Measurements from ENCODE around the gene POU3F2. TPM values are rescaled to one million over a fixed set of nuclear protein-coding genes. Genes with fewer than 3 reads are reported as not detected.

The POU3F2 gene
- total and polyA plus RNA-seq, 2 donors (not counting 1 experiment from before 2014, with no cell fraction given): not detected

DNA sequence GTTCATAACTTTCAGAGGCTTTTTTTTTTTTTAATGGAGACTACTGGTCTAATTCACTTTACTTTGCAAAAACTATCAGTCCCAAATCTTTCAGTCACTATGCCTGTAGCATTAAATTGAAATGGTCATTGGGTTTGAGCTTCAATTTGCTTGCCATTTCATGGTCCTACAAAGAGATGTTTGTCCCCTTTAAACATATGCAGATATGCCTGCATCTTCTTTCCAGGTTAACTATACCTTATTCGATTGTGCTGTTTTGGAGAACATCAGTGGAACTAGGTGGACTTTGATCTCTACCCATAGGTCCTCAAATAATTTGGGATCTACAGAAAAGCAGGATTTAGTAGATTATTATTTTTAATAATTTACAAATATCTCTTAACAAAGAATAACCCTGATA lies 4.6 kb downstream of the POU3F2 start:
- Histone ChIP-seq H3K79me2 (ENCODE audit: control insufficient read depth, insufficient read depth, low read length) (no peaks in the 10 kb centered on the region), H3K9ac (ENCODE audit: low read length) (no peak overlapping the region), H4K20me1 (ENCODE audit: control insufficient read depth, insufficient read depth, low read length, poor library complexity, severe bottlenecking) (no peaks in the 10 kb centered on the region), H3K4me3 (ENCODE audit: control extremely low read depth in 1 of 5, extremely low read depth in 1 of 5, insufficient read depth in 1 of 5, low read depth in 2 of 5, low read length in 4 of 5) (no peak overlapping the region), H3K27ac (ENCODE audit: low read length in 2 of 2) (no peak overlapping the region), H3K36me3 (replicated peaks in 1 of 2; ENCODE audit: control extremely low read depth in 1 of 2, control insufficient read depth in 1 of 2, extremely low read depth in 1 of 2, insufficient read depth in 2 of 2, low read length in 1 of 2) (no peaks in the 10 kb centered on the region), H3K27me3 (replicated peaks in 1 of 4; ENCODE audit: control extremely low read depth in 1 of 4, control insufficient read depth in 3 of 4, insufficient read depth in 4 of 4, low read length in 3 of 4) (peaks cover 1 to 76% (median 72%) of the 10 kb centered on the region in 4 experiments), H3K4me2 (replicated peaks; ENCODE audit: low read depth, low read length, poor library complexity, severe bottlenecking) (no peak overlapping the region), H2AFZ (ENCODE audit: insufficient read depth, low read depth, low read length, poor library complexity, severe bottlenecking) (no peak overlapping the region), H3K9me3 (ENCODE audit: control extremely low read depth in 1 of 3, control insufficient read depth in 2 of 3, insufficient read depth in 1 of 3, low read length in 2 of 3) (peaks cover 0 to 28% (median 0%) of the 10 kb centered on the region in 3 donors), H3K4me1 (ENCODE audit: control insufficient read depth in 2 of 2, insufficient read depth in 2 of 2, low read length in 2 of 2) (peaks cover 28 to 45% of the 10 kb centered on the region in 2 donors)
- no CpG with 5 or more reads among the region's 1 CpG for WGBS (ENCODE audit: insufficient coverage)
- Mint-ChIP-seq H3K27ac (no peak overlapping the region), H3K9me3 (ENCODE audit: insufficient read depth) (no peaks in the 10 kb centered on the region), H3K4me1 (peaks cover 23% of the 10 kb centered on the region), H3K27me3 (peaks cover 74% of the 10 kb centered on the region), H3K4me3 (no peak overlapping the region)
- ATAC-seq (ENCODE audit: low read depth): no peak
- TF ChIP-seq, protein P1, sequence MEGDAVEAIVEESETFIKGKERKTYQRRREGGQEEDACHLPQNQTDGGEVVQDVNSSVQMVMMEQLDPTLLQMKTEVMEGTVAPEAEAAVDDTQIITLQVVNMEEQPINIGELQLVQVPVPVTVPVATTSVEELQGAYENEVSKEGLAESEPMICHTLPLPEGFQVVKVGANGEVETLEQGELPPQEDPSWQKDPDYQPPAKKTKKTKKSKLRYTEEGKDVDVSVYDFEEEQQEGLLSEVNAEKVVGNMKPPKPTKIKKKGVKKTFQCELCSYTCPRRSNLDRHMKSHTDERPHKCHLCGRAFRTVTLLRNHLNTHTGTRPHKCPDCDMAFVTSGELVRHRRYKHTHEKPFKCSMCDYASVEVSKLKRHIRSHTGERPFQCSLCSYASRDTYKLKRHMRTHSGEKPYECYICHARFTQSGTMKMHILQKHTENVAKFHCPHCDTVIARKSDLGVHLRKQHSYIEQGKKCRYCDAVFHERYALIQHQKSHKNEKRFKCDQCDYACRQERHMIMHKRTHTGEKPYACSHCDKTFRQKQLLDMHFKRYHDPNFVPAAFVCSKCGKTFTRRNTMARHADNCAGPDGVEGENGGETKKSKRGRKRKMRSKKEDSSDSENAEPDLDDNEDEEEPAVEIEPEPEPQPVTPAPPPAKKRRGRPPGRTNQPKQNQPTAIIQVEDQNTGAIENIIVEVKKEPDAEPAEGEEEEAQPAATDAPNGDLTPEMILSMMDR (IDR thresholded peaks at IDR 0.05): no peak
- no peak for TF ChIP-seq EZH2 (IDR thresholded peaks at IDR 0.05; ENCODE audit: borderline replicate concordance, insufficient read depth, low read depth, low read length, poor library complexity, severe bottlenecking)
- ChIA-PET POLR2A (no interaction called here), CTCF (no interaction called here)
- intact Hi-C loops (cut with micrococcal nuclease): loop anchor here (10.0 kb wide), 1 partner anchor 1914 kb away; the partner anchor contains the start of gene KLHL32
- DNase-seq: no peak

DNA sequence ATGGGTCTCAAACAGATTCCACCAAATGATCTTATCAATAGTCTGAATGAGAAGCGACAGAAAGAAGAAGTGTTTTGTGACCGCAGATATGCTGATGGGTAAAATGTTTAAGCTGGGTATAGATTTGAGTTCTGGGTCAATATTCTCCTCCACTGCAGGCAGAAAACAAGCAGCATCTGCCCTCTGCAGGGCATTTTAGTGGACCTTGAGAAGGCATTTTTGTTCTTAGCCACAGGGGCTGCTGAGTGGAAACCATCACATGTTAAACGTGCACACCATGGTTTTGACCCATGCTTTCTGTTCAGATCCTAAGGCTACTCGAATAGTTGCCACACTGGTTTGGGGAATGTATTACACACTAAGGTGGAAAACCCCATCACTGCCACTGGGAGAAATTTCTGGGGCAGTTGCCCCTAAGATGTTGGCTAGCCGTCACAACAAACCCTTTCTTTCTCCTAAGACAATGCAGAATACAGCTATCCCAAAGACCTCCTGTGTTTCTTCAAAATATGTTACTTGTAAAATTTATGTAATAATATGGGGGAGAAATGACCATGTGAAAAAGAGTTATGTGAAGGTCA lies 5.5 kb downstream of the POU3F2 start:
- POLR2A ChIA-PET: no interaction called here
- Histone ChIP-seq H4K20me1 (ENCODE audit: control insufficient read depth, insufficient read depth, low read length, poor library complexity, severe bottlenecking) (no peaks in the 10 kb centered on the region), H3K79me2 (ENCODE audit: control insufficient read depth, insufficient read depth, low read length) (no peaks in the 10 kb centered on the region), H3K9me3 (ENCODE audit: control extremely low read depth in 1 of 3, control insufficient read depth in 2 of 3, insufficient read depth in 1 of 3, low read length in 2 of 3) (peaks cover 0 to 27% (median 0%) of the 10 kb centered on the region in 3 donors), H3K9ac (ENCODE audit: low read length) (no peak overlapping the region), H3K27me3 (replicated peaks in 1 of 4; ENCODE audit: control extremely low read depth in 1 of 4, control insufficient read depth in 3 of 4, insufficient read depth in 4 of 4, low read length in 3 of 4) (peaks cover 1 to 79% (median 74%) of the 10 kb centered on the region in 4 experiments), H3K4me2 (replicated peaks; ENCODE audit: low read depth, low read length, poor library complexity, severe bottlenecking) (no peak overlapping the region), H3K27ac (ENCODE audit: low read length in 2 of 2) (no peak overlapping the region), H3K4me3 (ENCODE audit: control extremely low read depth in 1 of 5, extremely low read depth in 1 of 5, insufficient read depth in 1 of 5, low read depth in 2 of 5, low read length in 4 of 5) (no peak overlapping the region), H3K36me3 (replicated peaks in 1 of 2; ENCODE audit: control extremely low read depth in 1 of 2, control insufficient read depth in 1 of 2, extremely low read depth in 1 of 2, insufficient read depth in 2 of 2, low read length in 1 of 2) (no peaks in the 10 kb centered on the region), H3K4me1 (ENCODE audit: control insufficient read depth in 2 of 2, insufficient read depth in 2 of 2, low read length in 2 of 2) (peaks cover 30 to 47% of the 10 kb centered on the region in 2 donors), H2AFZ (ENCODE audit: insufficient read depth, low read depth, low read length, poor library complexity, severe bottlenecking) (no peak overlapping the region)
- peaks cover 27% of the 10 kb centered on the region for H3K4me1 Mint-ChIP-seq
- no peaks in the 10 kb centered on the region for H3K9me3 Mint-ChIP-seq (ENCODE audit: insufficient read depth)
- peaks cover 78% of the 10 kb centered on the region for H3K27me3 Mint-ChIP-seq
- H3K4me3 Mint-ChIP-seq: no peak overlapping the region
- no peak for TF ChIP-seq EZH2 (IDR thresholded peaks at IDR 0.05; ENCODE audit: borderline replicate concordance, insufficient read depth, low read depth, low read length, poor library complexity, severe bottlenecking)
- TF ChIP-seq, protein P1 (IDR thresholded peaks at IDR 0.05): no peak
- ATAC-seq (ENCODE audit: low read depth) (no peak), DNase-seq (peak; percentile 12)
- intact Hi-C loops (cut with micrococcal nuclease): loop anchor here (5.0 to 10.0 kb wide), 3 partner anchors 762 to 1915 kb away; partner anchors contain the start of gene KLHL32
- H3K27ac Mint-ChIP-seq: no peak overlapping the region
- 20% methylated on average over 2 of the region's 5 CpGs for WGBS (ENCODE audit: insufficient coverage)
- CTCF ChIA-PET: no interaction called here

All from B cell (primary cell).